Left kidney (tissue), 2 donors: Measurements from ENCODE around the gene ROBO3. TPM values are rescaled to one million over a fixed set of nuclear protein-coding genes. Genes with fewer than 3 reads are reported as not detected.

Experiments used
- DNase-seq: peaks from one replicate; pipeline ENCODE4 v3.0.0-alpha.2; 2013
- polyA plus RNA-seq: library from polyadenylated mRNA; unstranded; fragments of 120-200 nt; gene quantifications from one replicate; pipeline ENCODE4 v1.2.1, GENCODE V29; 2013; ENCODE audit not compliant: insufficient read length

Gene ROBO3
- polyA plus RNA-seq, 1 donor: 27.8 TPM

DNA sequence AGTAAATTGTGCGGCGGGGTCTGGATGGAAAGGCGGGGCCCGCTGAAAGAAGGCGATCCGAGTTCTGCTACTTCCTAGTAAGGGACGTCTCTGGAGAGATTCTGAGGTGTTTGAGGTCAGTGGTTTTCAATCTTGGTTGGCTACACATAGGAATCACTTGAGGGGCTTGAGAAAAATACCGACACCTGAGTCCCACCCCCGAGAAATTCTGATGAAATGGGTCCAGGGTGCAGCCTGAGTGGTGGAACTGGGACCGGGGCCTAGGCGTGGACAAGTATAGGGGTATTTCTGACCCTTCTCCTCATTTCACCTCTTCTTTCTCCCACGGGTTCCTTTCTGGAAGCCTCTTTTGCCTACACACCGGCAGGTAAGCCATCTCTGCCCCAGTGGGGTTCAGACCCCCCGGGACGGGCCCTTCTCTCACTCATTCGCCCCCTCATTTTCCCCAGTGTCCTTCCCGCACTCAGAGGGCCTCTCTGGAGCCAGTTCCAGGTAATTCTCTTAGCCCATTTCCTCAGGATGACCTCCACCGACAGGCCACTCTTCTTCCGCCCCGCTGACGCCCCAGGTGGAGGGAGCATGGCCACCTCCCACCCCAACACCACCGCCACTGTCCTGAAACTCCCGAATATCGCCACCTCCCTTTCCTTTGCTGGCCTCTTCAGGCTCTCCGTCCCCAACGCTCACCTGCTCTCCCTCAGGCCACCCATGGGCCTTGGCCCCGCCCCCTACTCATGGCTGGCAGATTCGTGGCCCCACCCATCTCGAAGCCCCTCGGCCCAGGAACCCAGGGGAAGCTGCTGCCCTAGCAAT lies 11.8 kb downstream of the ROBO3 start:
- DNase-seq: no peak

DNA sequence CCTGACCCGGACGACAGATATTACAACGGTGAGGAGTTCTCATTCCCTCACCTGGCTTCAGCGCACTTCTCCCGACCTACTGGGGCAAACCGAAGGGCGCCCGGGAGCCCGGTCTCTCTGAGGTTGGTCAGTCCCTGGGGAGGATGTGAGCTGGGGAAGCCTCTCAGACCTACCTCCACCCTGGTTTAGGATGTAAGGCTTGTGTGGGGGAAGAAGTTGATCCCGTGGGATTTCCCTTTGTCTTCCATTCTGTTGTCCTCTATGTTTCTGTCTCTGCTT lies 12.3 kb downstream of the ROBO3 start:
- DNase-seq: no peak

DNA sequence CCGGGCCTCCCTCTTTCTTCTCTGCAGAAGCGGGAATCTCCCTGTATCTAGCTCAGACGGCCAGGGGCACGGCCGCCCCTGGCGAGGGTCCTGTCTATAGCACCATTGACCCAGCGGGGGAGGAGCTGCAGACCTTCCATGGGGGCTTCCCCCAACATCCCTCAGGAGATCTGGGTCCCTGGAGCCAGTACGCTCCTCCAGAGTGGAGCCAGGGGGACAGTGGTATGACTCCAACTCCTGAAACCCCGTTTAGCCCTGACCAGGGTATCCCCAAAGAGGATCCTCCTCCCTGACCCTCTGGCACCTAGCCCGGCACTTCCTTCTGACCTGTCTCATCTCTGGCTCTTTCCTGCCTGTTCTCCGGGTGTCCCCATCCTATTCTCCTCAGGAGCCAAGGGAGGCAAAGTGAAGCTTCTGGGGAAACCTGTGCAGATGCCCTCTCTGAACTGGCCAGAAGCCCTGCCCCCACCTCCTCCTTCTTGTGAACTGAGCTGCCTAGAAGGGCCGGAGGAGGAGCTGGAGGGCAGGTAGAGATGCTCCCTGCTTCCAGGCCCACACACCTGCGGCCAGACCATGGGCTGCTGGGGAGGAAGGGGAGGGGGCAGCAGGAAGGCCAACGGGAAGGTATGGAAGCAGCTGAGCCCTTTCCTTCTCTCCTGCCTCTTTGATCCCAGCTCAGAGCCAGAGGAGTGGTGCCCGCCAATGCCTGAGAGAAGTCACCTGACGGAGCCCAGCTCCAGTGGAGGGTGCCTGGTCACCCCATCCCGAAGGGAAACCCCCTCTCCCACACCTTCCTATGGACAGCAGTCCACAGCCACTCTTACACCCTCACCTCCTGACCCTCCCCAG lies 12.9 kb downstream of the ROBO3 start:
- DNase-seq: no peak

DNA sequence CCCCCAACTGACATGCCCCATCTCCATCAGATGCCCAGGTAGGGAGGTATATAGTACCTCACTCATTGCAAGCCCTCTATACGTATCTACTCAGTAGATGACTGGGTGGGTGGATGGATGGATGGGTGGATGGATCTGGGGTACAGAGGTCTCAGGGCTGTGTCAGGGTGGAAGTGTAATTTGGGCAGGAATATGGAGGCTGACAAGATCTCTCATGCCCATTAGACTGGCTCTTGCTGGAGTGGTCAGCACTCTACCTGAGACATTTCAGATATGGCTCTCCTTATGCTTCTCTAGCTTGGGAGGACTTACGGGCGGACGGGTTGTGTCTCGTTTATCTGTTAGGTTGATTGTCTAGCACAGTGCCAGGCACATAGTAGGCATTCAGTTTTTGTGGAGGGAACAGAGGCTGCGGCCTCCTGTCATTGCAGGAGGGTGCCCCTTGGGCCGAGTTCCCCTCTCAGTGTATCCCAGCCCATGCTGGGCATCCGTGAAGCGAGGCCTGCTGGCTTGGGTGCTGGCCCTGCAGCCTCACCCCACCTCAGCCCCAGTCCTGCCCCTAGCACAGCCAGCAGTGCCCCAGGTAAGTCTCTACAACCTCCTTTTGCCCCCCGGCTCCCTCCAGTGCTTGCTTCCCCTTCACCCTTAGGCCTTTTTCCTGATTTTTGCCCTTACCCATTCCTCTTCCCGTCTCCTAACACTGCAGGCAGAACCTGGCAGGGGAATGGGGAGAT lies 13.7 kb downstream of the ROBO3 start:
- DNase-seq: no peak

- DNase-seq: no peak
Measured at GRCh38 chr11:124879493-124880289, 14.5 kb downstream of the ROBO3 start.

DNA sequence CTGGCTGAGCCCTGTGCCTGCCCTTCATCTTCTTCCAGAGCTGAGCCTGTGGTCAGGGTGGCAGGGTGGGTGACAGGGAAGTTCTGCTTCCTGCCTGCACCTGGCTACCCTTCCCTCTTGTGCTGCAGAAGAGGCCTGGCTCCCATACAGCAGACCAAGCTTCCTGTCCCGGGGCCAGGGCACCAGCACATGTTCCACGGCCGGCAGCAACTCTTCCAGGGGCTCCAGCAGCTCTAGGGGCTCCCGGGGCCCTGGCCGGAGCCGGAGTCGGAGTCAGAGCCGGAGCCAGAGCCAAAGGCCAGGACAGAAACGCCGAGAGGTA lies 15.0 kb downstream of the ROBO3 start:
- DNase-seq: no peak

GRCh38 chr11:124880958-124881357 lies 15.7 kb downstream of the ROBO3 start:
- DNase-seq: no peak

DNA sequence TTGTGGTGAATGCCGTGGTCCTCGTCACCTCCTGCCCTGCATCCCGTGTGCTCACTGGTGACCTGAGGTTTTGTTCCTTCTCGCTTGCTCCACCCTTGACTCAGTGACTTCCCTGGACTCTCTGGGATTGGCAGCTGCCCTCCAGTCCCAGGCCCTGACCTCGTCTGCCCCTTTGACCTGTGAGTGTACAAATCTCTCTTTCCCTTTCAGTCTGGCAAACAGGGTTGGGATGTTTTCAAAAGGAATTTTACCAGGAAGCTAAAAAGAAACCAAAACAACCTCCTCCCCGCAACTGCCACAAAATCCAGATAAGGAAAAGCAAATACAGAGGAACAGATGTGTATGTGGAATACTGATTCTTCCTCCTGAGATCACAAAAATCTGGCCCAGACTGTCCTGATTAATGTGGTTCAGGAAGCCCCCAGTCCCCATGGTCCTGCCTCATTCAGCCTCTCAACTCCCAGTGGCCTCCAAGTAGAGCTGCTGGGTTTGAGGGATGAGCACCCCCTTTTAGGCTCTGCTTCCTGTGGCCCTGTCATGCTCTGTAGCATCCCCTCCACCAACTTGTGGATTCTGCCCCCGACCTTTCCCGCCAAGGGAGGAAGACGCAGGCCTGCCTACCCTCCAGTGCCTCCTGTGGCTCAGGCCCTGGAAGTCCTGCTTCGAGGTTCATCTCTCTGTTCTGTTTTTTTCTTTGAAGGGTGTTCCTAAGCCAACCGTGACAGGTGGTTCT lies 17.3 kb downstream of the ROBO3 start:
- DNase-seq: no peak

- DNase-seq: no peak
Measured at GRCh38 chr11:124884340-124884739, 19.1 kb downstream of the ROBO3 start.

GRCh38 chr11:124884869-124885479 lies 19.7 kb downstream of the ROBO3 start:
- no peak for DNase-seq

GRCh38 chr11:124886476-124886875 lies 21.2 kb downstream of the ROBO3 start:
- no peak for DNase-seq

DNA sequence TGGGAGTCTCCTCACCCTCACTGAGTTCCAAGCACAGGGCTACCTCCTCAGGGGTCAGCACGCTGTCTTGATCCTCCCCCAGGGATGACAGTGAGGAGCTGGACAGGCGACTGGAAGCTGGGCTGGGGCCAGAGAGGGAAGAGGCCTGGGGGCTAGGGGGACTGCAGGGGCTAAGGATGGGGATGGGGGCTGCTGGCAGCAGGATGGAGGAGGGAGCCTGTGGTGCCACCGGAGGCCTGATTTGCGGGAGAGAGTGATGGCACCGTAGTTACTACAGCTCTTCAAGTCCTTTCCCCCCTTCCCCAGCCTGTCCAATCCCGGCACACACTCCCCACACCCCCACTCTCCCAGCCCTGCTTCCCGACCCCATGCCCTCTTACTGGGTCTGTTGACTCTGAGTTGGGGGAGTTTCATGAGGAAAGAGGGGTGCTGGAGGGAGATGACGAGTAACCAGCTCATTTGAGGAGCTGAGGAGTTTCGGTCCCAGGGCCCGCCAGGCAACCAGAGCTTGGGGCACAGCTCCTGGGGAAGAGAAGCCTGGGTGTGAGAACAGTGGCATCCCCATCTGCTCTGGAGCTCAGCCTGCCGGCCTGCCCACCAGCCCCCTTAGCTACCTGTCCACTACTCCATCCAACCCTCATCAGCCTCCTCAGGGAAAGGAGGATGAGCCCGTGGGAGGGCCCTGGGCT lies 21.9 kb downstream of the ROBO3 start:
- DNase-seq: no peak

DNA sequence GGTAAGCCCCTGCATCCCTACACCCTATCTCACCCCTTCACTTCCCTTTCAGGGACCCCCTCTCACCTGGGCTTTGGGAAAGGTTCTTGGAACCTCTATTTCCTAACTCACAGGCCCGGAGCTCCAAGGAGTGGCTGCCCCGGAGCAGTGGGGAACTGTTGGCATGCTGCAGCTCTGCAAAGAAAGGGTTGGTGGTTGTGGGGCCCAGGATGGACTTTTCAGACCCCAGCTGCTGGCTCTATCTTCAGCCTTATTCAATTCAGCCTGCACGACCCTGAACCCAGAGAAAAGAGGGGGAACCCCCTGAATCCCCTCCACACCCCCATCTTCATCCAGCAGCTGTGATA lies 22.4 kb downstream of the ROBO3 start:
- no peak for DNase-seq

DNA sequence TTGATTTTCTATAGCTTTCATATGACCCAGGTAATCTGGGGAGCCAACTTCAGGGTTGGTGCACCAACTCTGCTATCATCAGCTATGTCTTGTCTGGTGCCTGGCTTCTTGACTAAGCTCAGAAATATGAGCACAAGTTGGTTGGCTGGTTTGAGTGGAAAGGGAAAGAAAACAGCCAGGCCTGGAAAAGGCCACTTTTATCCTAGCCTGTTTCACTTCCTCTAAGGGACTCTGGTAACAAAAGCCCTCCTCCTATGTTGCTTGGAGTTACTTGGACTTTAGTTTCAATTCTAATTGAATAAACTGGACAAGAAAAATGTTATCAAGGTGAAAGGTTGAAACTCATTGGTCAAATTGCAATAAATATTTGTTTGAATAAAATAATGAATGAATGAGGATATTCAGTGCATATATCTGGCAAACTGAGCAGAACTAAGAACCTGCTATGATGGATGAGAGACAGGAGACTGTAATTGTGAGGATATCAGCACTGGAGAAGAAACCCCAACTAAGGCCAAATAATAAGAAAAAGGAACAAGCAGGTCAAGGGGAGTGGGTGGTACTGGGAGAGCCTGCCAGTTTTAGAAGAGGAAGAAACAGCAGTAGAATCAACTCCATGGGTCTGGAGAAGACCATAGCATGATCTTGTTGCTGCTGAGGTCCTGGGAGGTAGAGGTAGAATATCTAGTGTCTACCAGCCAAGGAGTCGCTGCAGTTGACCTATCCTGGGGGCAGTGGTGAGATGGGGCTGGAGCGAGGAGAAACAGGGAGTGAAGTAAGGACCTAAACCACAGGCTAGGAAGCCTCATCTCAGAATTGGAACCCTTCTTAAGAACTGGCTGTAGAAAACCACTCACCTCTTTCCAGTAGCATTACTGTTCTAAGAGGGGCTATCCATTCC lies 24.2 kb downstream of the ROBO3 start:
- DNase-seq: no peak

- no peak for DNase-seq
Measured at GRCh38 chr11:124890151-124890550, 24.9 kb downstream of the ROBO3 start.

- DNase-seq: no peak
Measured at GRCh38 chr11:124890683-124891372, 25.6 kb downstream of the ROBO3 start.

DNA sequence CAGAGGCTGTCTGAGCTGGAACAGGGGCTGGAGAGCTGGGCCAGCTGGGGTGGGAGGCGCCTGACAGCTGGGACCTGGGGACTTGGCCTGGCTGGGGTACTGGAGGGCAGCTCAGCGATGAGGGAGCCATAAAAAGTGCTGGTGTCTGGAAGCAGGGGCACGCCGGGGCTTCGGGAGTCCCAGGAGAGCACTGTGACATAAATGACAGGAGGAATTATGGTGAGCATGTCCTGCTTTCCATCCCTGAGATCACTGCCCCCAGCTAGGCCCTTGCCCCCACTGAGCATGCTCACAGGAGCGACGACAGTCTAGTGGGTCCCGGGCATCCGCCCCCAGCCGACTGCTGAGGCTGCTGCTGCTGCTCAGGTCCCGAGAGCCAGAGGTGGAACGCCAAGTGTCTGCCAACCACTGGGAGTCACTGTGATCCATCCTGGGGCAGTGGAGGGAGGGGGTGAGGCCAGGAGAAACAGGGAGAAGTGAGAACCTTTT lies 26.2 kb downstream of the ROBO3 start:
- no peak for DNase-seq

DNA sequence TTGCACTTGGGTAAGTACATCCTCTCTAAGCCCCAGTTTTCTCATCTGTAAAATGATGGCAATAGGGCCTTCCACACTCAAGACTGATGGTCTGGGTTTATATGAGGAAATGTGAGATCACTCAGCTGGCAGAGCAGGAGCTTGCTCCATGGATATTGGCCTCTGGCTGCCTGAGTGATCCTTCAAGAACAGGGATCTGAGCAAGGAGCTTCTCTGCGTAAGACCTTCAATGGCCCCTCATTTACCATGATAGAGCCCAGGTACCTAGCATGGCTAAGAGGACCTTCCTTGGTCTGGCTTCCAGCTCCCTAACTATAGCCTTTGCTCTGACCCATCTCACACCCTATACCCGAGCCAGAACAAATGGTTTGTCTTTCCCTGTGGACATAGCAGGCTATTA lies 26.9 kb downstream of the ROBO3 start:
- no peak for DNase-seq
